C4-2B (cell line): Measurements from ENCODE around the gene CCNG2.

ENCODE experiments used
- H3K27ac ChIP-seq: fragments of 450-650 bp; 2 replicates; pipeline ENCODE4 v1.5.1; 2017
- ZFX ChIP-seq: fragments of 450-650 bp; IDR thresholded peaks from 2 replicates; pipeline ENCODE4 v1.6.1; 2017
- TF ChIP-seq, protein P1 (sequence below): fragments of 450-650 bp; conservative IDR thresholded peaks from 2 replicates; pipeline ENCODE4 v1.5.1; 2017; ENCODE audit warnings: mild to moderate bottlenecking

Gene CCNG2

DNA sequence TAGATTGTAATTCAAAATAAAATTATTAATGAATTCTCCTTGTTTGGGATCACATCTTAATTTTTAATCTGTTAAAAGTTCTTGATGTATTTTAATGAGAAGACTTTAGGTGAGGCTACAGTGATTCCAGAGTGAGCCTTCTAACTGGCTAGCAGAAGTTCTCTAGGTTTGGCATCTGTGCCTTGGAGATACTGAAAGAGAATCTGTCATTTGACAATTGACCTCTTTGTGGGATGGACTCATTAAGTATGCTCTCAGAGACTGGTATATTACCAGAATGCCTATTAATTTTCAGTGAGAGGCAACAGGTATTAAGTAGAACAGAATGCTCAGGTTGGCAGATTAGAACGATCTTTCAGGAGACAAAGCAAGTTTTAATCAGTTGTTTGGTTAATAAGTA, 10.2 kb downstream of the CCNG2 start:
- TF ChIP-seq ZFX = no peak
- TF ChIP-seq, protein P1, sequence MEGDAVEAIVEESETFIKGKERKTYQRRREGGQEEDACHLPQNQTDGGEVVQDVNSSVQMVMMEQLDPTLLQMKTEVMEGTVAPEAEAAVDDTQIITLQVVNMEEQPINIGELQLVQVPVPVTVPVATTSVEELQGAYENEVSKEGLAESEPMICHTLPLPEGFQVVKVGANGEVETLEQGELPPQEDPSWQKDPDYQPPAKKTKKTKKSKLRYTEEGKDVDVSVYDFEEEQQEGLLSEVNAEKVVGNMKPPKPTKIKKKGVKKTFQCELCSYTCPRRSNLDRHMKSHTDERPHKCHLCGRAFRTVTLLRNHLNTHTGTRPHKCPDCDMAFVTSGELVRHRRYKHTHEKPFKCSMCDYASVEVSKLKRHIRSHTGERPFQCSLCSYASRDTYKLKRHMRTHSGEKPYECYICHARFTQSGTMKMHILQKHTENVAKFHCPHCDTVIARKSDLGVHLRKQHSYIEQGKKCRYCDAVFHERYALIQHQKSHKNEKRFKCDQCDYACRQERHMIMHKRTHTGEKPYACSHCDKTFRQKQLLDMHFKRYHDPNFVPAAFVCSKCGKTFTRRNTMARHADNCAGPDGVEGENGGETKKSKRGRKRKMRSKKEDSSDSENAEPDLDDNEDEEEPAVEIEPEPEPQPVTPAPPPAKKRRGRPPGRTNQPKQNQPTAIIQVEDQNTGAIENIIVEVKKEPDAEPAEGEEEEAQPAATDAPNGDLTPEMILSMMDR = no peak
- no peak overlapping the region for H3K27ac ChIP-seq

DNA sequence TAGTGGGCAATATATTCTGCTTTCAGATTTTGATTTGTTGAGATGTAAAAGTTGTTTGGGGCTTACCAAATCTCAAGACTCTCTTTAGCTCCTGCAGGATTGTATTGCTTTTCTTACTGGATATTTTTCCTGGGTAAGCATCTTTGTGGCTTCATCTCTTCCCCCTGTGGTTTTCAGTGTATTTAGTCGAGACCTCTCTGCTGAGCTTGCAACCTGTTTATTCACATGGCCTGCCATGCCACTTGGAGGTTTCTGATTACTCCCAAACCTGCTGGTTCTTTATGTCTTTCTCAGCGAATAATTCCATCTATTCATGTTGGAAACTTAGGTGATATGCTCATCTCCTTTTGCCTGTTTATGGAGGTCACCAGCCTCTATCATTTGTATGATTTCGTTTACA, 10.9 kb downstream of the CCNG2 start:
- no peak for TF ChIP-seq ZFX
- TF ChIP-seq, protein P1 = no peak
- no peak overlapping the region for H3K27ac ChIP-seq

DNA sequence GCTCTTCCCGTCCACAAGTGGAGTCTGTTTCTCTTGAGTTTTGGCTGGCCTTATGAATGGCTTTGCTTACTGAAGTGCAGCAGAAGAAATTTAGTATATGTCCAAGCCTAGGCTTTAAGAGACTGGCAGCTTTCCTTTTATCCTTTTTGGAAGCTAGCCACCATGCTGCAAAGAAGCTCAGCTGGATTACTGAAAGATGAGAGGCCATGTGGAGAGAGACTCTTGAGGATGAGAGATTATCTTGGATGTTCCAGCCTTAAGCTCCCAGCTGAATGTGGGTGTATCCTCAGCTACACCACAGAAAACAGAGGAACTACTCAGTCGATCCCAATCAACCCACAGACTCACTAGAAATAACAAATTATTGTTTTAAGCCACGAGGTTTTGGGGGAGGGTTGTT, 12.5 kb downstream of the CCNG2 start:
- H3K27ac ChIP-seq = no peak overlapping the region
- no peak for TF ChIP-seq ZFX
- TF ChIP-seq, protein P1 = no peak

DNA sequence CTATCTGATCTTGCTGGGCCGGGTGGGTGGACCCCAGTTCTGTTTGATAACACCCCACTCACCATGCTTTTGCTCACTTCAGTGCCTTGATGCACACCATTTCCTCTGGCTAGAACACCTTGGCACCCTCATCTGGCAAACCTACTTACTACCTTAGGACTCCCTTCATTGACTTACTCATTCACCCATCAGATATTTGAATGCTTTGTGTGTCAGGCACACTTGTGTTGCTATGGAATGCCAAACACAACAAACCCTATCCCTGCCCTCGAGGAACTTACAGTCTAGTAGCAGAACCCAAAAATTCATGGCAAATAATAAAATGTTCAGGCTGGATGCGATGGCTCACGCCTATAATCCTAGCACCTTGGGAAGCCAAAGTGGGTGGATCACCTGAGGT, 13.9 kb downstream of the CCNG2 start:
- no peak overlapping the region for H3K27ac ChIP-seq
- TF ChIP-seq ZFX = no peak
- TF ChIP-seq, protein P1 = no peak

DNA sequence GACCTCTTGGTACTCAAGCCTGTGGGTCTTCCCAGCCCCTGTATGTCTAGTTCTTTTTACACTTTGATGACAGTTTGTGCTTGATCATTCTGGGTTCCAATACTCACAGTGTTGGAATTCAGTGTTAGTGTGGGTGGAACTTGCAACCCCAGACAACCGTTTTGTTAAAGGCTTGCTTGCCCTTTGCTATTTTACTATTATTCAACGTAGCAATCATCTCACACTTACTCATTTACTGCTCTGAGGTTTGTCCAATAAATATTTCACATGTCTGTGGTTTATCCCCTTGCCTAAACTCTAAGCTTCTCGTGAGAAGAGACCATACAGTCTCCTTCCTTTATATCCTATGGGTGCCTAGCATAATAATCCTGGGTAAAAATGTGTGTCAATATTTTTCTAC, 15.3 kb downstream of the CCNG2 start:
- H3K27ac ChIP-seq = no peak overlapping the region
- TF ChIP-seq ZFX = no peak
- TF ChIP-seq, protein P1 = no peak

DNA sequence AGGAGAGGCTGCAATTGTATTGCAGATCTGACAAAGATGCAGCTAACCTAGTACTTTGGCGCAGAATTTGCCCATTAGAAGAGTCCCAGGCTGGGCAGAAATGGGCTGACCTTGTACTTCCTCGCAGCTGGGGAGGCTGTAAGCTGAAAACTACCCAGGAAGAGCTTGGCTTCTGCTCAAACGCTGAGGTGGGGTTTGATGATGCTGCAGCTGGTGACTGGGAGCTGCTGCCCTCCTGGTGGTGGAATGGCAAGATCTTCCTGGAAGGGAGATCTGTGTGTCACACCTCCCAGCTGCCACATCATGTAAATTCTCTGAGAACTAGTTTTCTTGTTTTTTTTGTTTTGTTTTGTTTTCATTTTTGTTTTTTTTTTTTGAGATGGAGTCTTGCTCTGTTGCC, 17.4 kb downstream of the CCNG2 start:
- H3K27ac ChIP-seq = no peak overlapping the region
- TF ChIP-seq ZFX = no peak
- TF ChIP-seq, protein P1 = no peak

DNA sequence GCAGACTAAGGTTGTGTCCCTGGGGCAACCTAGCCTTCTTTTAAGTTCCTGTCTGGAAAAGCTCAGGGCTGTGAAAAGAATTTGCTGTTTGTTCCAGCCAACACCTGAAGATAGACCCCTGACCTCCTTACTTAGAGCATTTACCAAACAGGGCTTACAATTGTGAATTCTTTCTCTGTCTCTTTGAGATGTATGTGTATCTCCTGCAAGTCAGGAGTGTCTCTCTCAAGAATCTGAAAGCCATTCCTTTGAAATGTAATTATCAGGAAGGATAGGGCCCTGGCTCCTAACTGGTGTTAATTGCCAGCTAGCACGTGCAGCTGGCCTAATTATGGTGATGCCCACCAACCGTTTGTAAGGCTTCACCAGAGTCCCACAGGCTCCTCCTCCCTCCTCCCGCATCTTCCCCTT, 18.2 kb downstream of the CCNG2 start:
- no peak overlapping the region for H3K27ac ChIP-seq
- no peak for TF ChIP-seq ZFX
- TF ChIP-seq, protein P1 = no peak
